Activated naive CD4-positive, alpha-beta T cell treated with Interleukin-2 at 50 U/mL for 16 hours (primary cell): ENCODE data around the gene PREX1.

Experiments used
- DNase-seq: peaks from one replicate; pipeline ENCODE4 v3.0.0-alpha.2; 2020

Gene PREX1

GRCh38 chr20:48747840-48748414 is 79.9 kb downstream of the PREX1 start:
- DNase-seq: no peak

GRCh38 chr20:48745330-48745729 is 82.5 kb downstream of the PREX1 start:
- no peak for DNase-seq

- no peak for DNase-seq
Observed at GRCh38 chr20:48744515-48744914, 83.3 kb downstream of the PREX1 start.

- no peak for DNase-seq
Observed at GRCh38 chr20:48743807-48744206, 84.0 kb downstream of the PREX1 start.

GRCh38 chr20:48742912-48743680 is 84.7 kb downstream of the PREX1 start:
- no peak for DNase-seq

GRCh38 chr20:48742233-48742632 is 85.6 kb downstream of the PREX1 start:
- DNase-seq: no peak

- no peak for DNase-seq
Observed at GRCh38 chr20:48741669-48742068, 86.1 kb downstream of the PREX1 start.

- no peak for DNase-seq
Observed at GRCh38 chr20:48740712-48741111, 87.1 kb downstream of the PREX1 start.

GRCh38 chr20:48740292-48740649 is 87.5 kb downstream of the PREX1 start:
- no peak for DNase-seq

GRCh38 chr20:48739395-48740291 is 88.2 kb downstream of the PREX1 start:
- peak; percentile 71 for DNase-seq

GRCh38 chr20:48738399-48739304 is 89.1 kb downstream of the PREX1 start:
- peak; percentile 83 for DNase-seq

- no peak for DNase-seq
Observed at GRCh38 chr20:48738094-48738398, 89.8 kb downstream of the PREX1 start.

- no peak for DNase-seq
Observed at GRCh38 chr20:48737434-48738093, 90.2 kb downstream of the PREX1 start.

GRCh38 chr20:48736636-48737035 is 91.2 kb downstream of the PREX1 start:
- no peak for DNase-seq

GRCh38 chr20:48736231-48736630 is 91.6 kb downstream of the PREX1 start:
- no peak for DNase-seq

- no peak for DNase-seq
Observed at GRCh38 chr20:48735112-48735511, 92.7 kb downstream of the PREX1 start.

- DNase-seq: no peak
Observed at GRCh38 chr20:48734104-48734749, 93.6 kb downstream of the PREX1 start.

- no peak for DNase-seq
Observed at GRCh38 chr20:48733296-48733790, 94.5 kb downstream of the PREX1 start.

GRCh38 chr20:48732081-48732829 is 95.5 kb downstream of the PREX1 start:
- no peak for DNase-seq

- DNase-seq: no peak
Observed at GRCh38 chr20:48731536-48731935, 96.3 kb downstream of the PREX1 start.

GRCh38 chr20:48730977-48731376 is 96.8 kb downstream of the PREX1 start:
- DNase-seq: no peak
